HepG2 (cell line): ENCODE measurements around the gene AMER3. TPM values are rescaled to one million over a fixed set of nuclear protein-coding genes. Genes with fewer than 3 reads are reported as not detected.
A peak's percentile ranks its signal among the peaks of the same experiment; 100 is the strongest.

Source experiments
- ATAC-seq: fragments of 200-7000 bp; cut with Tn5 transposase; 3 replicates; pipeline ENCODE4 v1.9.1; 2020; ENCODE audit warnings: mild to moderate bottlenecking, moderate library complexity
- Bru-seq: library from RNA; stranded (reverse); fragments of 400-500 nt; gene quantifications from one replicate; lab custom pipeline; 2021; lab: Mats Ljungman, UMichigan
- BruChase-seq, 2 experiments: library from RNA; stranded (reverse); fragments of 400-500 nt; gene quantifications; one replicate each; lab custom pipeline; 2021; lab: Mats Ljungman, UMichigan
- BruUV-seq: library from RNA; stranded (reverse); fragments of 400-500 nt; replicated peaks from 2 replicates; lab custom pipeline; 2021; lab: Mats Ljungman, UMichigan
- CTCF ChIA-PET: fragments of 300-600 bp; formaldehyde crosslinking; extraction: SDS; loops from one replicate; lab custom pipeline; 2021; ENCODE audit warnings: low total read pairs, inconsistent platforms, low intra/inter-chr PET ratio; lab: Yijun Ruan, JAX
- POLR2A ChIA-PET: fragments of 350-600 bp; sonication (Branson Sonifier 250); formaldehyde crosslinking; loops from one replicate; lab custom pipeline; 2020; ENCODE audit warnings: antibody characterized with exemption, inconsistent platforms; lab: Yijun Ruan, JAX
- DNase-seq: peaks from one replicate; pipeline ENCODE4 v3.0.0-alpha.2; 2015; ENCODE audit warnings: low spot score
- FAIRE-seq: peaks from 3 replicates; lab custom pipeline; 2011; peaks lifted over from hg19 to GRCh38; lab: Jason Lieb, UNC
- H2AFZ ChIP-seq: one replicate; pipeline ENCODE4 v1.6.1; 2011; ENCODE audit warnings: low read length, inconsistent platforms
- H3K27ac ChIP-seq: fragments of 300-600 bp; 3 replicates; pipeline ENCODE4 v1.8.0; 2011; ENCODE audit warnings: mixed run types, mild to moderate bottlenecking, mixed read lengths, low read length, inconsistent platforms; ENCODE audit not compliant: insufficient read depth; ENCODE audit errors: extremely low read length
- H3K27me3 ChIP-seq, 2 experiments: fragments of 200-600 bp in 1 of 2; 2 replicates in 1 of 2; 3 replicates in 1 of 2; pipeline versions ENCODE4 v1.6.0 to v1.8.0; 2011; ENCODE audit warnings: low read length in 2 of 2, mild to moderate bottlenecking in 2 of 2, moderate library complexity in 2 of 2, inconsistent platforms in 1 of 2; ENCODE audit not compliant: insufficient read depth in 2 of 2, control insufficient read depth in 1 of 2
- H3K36me3 ChIP-seq, 2 experiments: fragments of 200-600 bp in 1 of 2; replicated peaks in 1 of 2; 2 replicates in 1 of 2; 3 replicates in 1 of 2; pipeline versions ENCODE4 v1.5.1 to v1.8.0; 2011; ENCODE audit warnings: low read length in 2 of 2, inconsistent platforms in 1 of 2; ENCODE audit not compliant: insufficient read depth in 2 of 2, control insufficient read depth in 1 of 2
- H3K4me1 ChIP-seq: 2 replicates; pipeline ENCODE4 v1.5.1; 2012; ENCODE audit warnings: low read length, inconsistent platforms; ENCODE audit not compliant: insufficient read depth
- H3K4me2 ChIP-seq: 2 replicates; pipeline ENCODE4 v1.6.0; 2011; ENCODE audit warnings: low read depth, low read length, inconsistent platforms
- H3K4me3 ChIP-seq, 3 experiments: fragments of 200-600 bp in 1 of 3; sonication (generic), shearing (Covaris generic) in 1 of 3; replicated peaks in 1 of 3; 2 replicates each; pipeline ENCODE4 v1.5.1; 2011 to 2016; ENCODE audit warnings: low read length in 3 of 3, inconsistent platforms in 2 of 3, low read depth in 2 of 3, mild to moderate bottlenecking in 2 of 3, control low read depth in 1 of 3, mixed read lengths in 1 of 3; ENCODE audit not compliant: insufficient read depth in 1 of 3
- H3K79me2 ChIP-seq: one replicate; pipeline ENCODE4 v1.6.1; 2011; ENCODE audit warnings: low read length, inconsistent platforms; ENCODE audit not compliant: insufficient read depth
- H3K9ac ChIP-seq: 2 replicates; pipeline ENCODE4 v1.6.0; 2011; ENCODE audit warnings: mild to moderate bottlenecking, low read depth, low read length, inconsistent platforms; ENCODE audit not compliant: insufficient read depth
- H3K9me3 ChIP-seq: 2 replicates; pipeline ENCODE4 v1.5.1; 2012; ENCODE audit warnings: mild to moderate bottlenecking, low read length
- H4K20me1 ChIP-seq: 2 replicates; pipeline ENCODE4 v1.6.0; 2011; ENCODE audit warnings: inconsistent platforms, mild to moderate bottlenecking, low read length, moderate library complexity; ENCODE audit not compliant: insufficient read depth
- EHMT2 ChIP-seq: fragments of 200-600 bp; sonication (generic); IDR thresholded peaks from 2 replicates; pipeline ENCODE4 v1.7.0; 2017; ENCODE audit warnings: antibody characterized with exemption, low read depth, low read length, borderline replicate concordance
- ZNF407 ChIP-seq: sonication (generic); formaldehyde crosslinking; IDR thresholded peaks from one replicate; pipeline ENCODE4 v1.5.1; 2020; ENCODE audit warnings: mild to moderate bottlenecking, missing genetic modification reagents; ENCODE audit errors: not compliant biosample characterization
- ZSCAN21 ChIP-seq: sonication (generic); formaldehyde crosslinking; IDR thresholded peaks from 2 replicates; pipeline ENCODE4 v1.8.0; 2022; ENCODE audit warnings: mild to moderate bottlenecking, missing genetic modification reagents, moderate library complexity, borderline replicate concordance
- WGBS: methylation state at CpG from one replicate; pipeline ENCODE4 v1.1.6; 2017; ENCODE audit warnings: low lambda C conversion rate; 5-methylcytosine and 5-hydroxymethylcytosine counted together
- in situ Hi-C: cut with HindIII; loops from 2 replicates; pipeline ENCODE4 v1.10.0; 2017; ENCODE audit warnings: low pct_unique_long_range_greater_than_20kb; ENCODE audit not compliant: extremely low pct_ligation_motif_present
- intact Hi-C: fragments of 100-400 bp; cut with micrococcal nuclease; formaldehyde crosslinking; loops from one replicate; pipeline ENCODE4 v1.10.0; 2022; ENCODE audit not compliant: unreplicated experiment
- long read RNA-seq, 2 experiments: library from RNA in 1 of 2; library from polyadenylated mRNA in 1 of 2; stranded (forward) in 1 of 2; unstranded in 1 of 2; transcript quantifications; one replicate each; pipeline ENCODE4 v2.0.0, GENCODE V29; 2019 to 2022
- polyA minus RNA-seq, 3 experiments: library from RNA; depleted of rRNA, polyadenylated mRNA; stranded (reverse); fragments of >200 nt; gene quantifications; 2 replicates each; pipeline ENCODE4 v1.2.3, GENCODE V29; 2011; ENCODE audit warnings: low replicate concordance in 1 of 3
- polyA plus RNA-seq, 8 experiments: library from polyadenylated mRNA; depleted of rRNA in 3 of 8; stranded (reverse) in 7 of 8; unstranded in 1 of 8; fragments of >200 nt; fragmentation: Illumina TruSeq in 4 of 8; extraction: Trizol in 4 of 8; gene quantifications; 2 replicates each; pipeline versions ENCODE4 v1.2.1 to v1.2.3, GENCODE V29; 2011 to 2016; ENCODE audit warnings: low read depth in 4 of 8, missing spikeins in 1 of 8, mixed read lengths in 1 of 8; ENCODE audit not compliant: insufficient read depth in 1 of 8
- total RNA-seq, 5 experiments: library from RNA; depleted of rRNA; stranded (reverse); fragments of >200 nt; fragmentation: Illumina TruSeq; extraction: Trizol; gene quantifications; 2 replicates each; pipeline ENCODE4 v1.2.3, GENCODE V29; 2016; ENCODE audit warnings: low read depth in 1 of 5
- TF ChIP-seq, protein P1 (sequence below): sonication (generic); formaldehyde crosslinking; IDR thresholded peaks from 2 replicates; pipeline ENCODE4 v1.8.1; 2022; ENCODE audit warnings: low read depth, mild to moderate bottlenecking, missing genetic modification reagents

The AMER3 gene
- total RNA-seq (2016; rRNA removed; fragmentation: Illumina TruSeq; extraction: Trizol) (not detected in 2 replicates), polyA plus RNA-seq (2011; rRNA removed) (not detected in 2 replicates), polyA minus RNA-seq (2011; rRNA and poly(A)+ RNA removed; ENCODE audit: low replicate concordance) (not detected in 2 replicates), Bru-seq, nascent RNA (not detected), BruChase-seq, experiment 1, labeled RNA remaining after a 6-hour chase (not detected), BruChase-seq, experiment 2, labeled RNA remaining after a 2-hour chase (not detected)
- not detected in 2 replicates for total RNA-seq (2016; cell fraction: cytosol; rRNA removed; fragmentation: Illumina TruSeq; extraction: Trizol; ENCODE audit: low read depth)
- not detected in 2 replicates for total RNA-seq (2016; cell fraction: insoluble cytoplasmic fraction; rRNA removed; fragmentation: Illumina TruSeq; extraction: Trizol)
- not detected in 2 replicates for total RNA-seq (2016; cell fraction: membrane; rRNA removed; fragmentation: Illumina TruSeq; extraction: Trizol)
- not detected in 2 replicates for total RNA-seq (2016; cell fraction: nucleus; rRNA removed; fragmentation: Illumina TruSeq; extraction: Trizol)
- polyA plus RNA-seq (2011; cell fraction: cytosol; rRNA removed): not detected in 2 replicates
- not detected in 2 replicates for polyA plus RNA-seq (2011; cell fraction: nucleus; rRNA removed)
- not detected in 2 replicates for polyA plus RNA-seq (2012)
- polyA plus RNA-seq (2016; cell fraction: cytosol; fragmentation: Illumina TruSeq; extraction: Trizol; ENCODE audit: low read depth): not detected in 2 replicates
- not detected in 2 replicates for polyA plus RNA-seq (2016; cell fraction: insoluble cytoplasmic fraction; fragmentation: Illumina TruSeq; extraction: Trizol; ENCODE audit: low read depth)
- not detected in 2 replicates for polyA plus RNA-seq (2016; cell fraction: membrane; fragmentation: Illumina TruSeq; extraction: Trizol; ENCODE audit: low read depth)
- polyA plus RNA-seq (2016; cell fraction: nucleus; fragmentation: Illumina TruSeq; extraction: Trizol; ENCODE audit: insufficient read depth, low read depth): not detected in 2 replicates
- not detected in 2 replicates for polyA minus RNA-seq (2011; cell fraction: cytosol; rRNA and poly(A)+ RNA removed)
- polyA minus RNA-seq (2011; cell fraction: nucleus; rRNA and poly(A)+ RNA removed): not detected in 2 replicates
- long read RNA-seq, experiment 1: 0 reads
- long read RNA-seq, experiment 2: 0 reads

DNA sequence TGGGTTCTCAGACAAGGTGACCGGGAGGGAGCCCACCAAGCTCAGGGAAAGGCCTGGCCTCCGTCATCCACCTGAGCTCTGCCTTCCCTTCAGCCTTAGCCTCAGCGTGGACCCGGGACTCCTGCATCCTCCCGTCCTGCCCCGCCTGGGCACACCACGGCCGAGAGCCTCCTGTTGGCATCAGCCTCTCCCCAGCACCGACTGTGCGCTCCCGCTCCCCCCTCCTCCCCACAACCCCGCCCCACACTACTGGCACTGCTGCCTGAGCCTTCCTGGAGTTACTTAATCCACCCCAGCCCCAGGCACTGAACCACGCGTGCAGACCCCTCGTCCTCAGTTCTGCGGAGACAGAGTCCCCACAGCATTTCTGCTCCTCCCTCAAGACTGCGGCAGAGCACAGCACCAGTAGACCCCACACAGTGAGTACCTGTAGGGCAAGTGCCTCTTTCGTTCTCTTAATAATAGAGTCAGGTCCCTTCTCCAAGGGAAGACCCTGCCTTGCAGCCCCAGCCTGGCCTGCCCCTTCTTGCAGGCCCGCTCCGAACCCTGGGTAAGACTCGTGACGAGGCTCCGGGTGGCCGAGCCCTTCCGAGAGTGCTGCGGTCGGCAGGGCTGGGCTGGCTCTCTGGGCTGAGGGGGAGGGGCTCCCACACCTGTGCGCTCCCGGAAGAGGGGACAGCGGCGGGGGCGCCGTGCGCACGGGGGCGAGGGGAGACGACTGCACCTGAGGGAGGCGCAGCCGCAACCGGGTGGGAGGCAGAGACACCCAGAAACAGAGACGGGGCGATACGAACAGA, at the start of gene AMER3:
Gene AMER3 (plus strand): TSS at position 285 of the 797 bp plus-strand sequence. CDS start 6,533 bp downstream, outside the sequence.
- intact Hi-C loops: no loop called here
- Histone ChIP-seq H3K27ac (no peak within 1 kb of the TSS), H4K20me1 (no peaks in the 10 kb centered on the region; the same call in 1 of the 2 replicates), H3K9ac (no peak within 1 kb of the TSS), H3K27me3 (peaks cover 3 to 30% of the 10 kb centered on the region in 2 experiments; a peak in 3 of 5 replicates), H3K36me3 (no peaks in the 10 kb centered on the region), H2AFZ (no peak within 1 kb of the TSS), H3K4me3 (peak within 1 kb of the TSS in 2 of 3 experiments; percentile 45 to 55; a peak in 3 of 6 replicates), H3K9me3 (no peaks in the 10 kb centered on the region), H3K4me1 (no peaks in the 10 kb centered on the region), H3K4me2 (peak within 1 kb of the TSS; percentile 46), H3K79me2 (no peaks in the 10 kb centered on the region)
- ATAC-seq (peak; percentile 42), DNase-seq (no peak), FAIRE-seq (no peak)
- CTCF ChIA-PET: no interaction called here
- POLR2A ChIA-PET: no interaction called here
- in situ Hi-C loops: no loop called here
- TF ChIP-seq, protein P1, sequence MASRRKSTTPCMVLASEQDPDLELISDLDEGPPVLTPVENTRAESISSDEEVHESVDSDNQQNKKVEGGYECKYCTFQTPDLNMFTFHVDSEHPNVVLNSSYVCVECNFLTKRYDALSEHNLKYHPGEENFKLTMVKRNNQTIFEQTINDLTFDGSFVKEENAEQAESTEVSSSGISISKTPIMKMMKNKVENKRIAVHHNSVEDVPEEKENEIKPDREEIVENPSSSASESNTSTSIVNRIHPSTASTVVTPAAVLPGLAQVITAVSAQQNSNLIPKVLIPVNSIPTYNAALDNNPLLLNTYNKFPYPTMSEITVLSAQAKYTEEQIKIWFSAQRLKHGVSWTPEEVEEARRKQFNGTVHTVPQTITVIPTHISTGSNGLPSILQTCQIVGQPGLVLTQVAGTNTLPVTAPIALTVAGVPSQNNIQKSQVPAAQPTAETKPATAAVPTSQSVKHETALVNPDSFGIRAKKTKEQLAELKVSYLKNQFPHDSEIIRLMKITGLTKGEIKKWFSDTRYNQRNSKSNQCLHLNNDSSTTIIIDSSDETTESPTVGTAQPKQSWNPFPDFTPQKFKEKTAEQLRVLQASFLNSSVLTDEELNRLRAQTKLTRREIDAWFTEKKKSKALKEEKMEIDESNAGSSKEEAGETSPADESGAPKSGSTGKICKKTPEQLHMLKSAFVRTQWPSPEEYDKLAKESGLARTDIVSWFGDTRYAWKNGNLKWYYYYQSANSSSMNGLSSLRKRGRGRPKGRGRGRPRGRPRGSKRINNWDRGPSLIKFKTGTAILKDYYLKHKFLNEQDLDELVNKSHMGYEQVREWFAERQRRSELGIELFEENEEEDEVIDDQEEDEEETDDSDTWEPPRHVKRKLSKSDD (CRISPR knock-in tag): 0 out of 2 replicates have a peak, but pooled peaks have one; percentile 3
- TF ChIP-seq EHMT2 (peak; percentile 3; the same call in 1 of the 2 replicates), ZNF407 (CRISPR knock-in tag) (no peak), ZSCAN21 (CRISPR knock-in tag) (0 out of 2 replicates have a peak, but pooled peaks have one; percentile 15)
- BruUV-seq: no TSS peak
- WGBS: 17% methylated on average over 32 of the region's 43 CpGs
